Sigmoid colon (tissue), 4 donors: ENCODE data around the gene MRPS33.

Experiments
- CTCF ChIP-seq, 4 experiments: fragments of 450-650 bp in 3 of 4; fragments of 200-600 bp in 1 of 4; IDR thresholded peaks; one replicate each; pipeline ENCODE4 v1.5.1; 2016 to 2019; ENCODE audit warnings: antibody characterized with exemption in 4 of 4, mild to moderate bottlenecking in 3 of 4, moderate library complexity in 2 of 4
- POLR2A ChIP-seq, 2 donors: fragments of 450-650 bp; IDR thresholded peaks; one replicate each; pipeline ENCODE4 v1.6.1; 2016; ENCODE audit warnings: antibody characterized with exemption in 2 of 2, mild to moderate bottlenecking in 2 of 2, moderate library complexity in 2 of 2
- POLR2AphosphoS5 ChIP-seq, 4 donors: sonication (generic); formaldehyde crosslinking; IDR thresholded peaks; one replicate each; pipeline ENCODE4 v1.6.1; 2017; ENCODE audit warnings: antibody characterized with exemption in 4 of 4

- TF ChIP-seq POLR2A (IDR thresholded peaks at IDR 0.05) = no peak
- TF ChIP-seq CTCF (IDR thresholded peaks at IDR 0.05) = no peak
- TF ChIP-seq POLR2AphosphoS5 (IDR thresholded peaks at IDR 0.05) = no peak
These were observed 32.2 kb downstream of the MRPS33 start for GRCh38 chr7:140982508-140982907.
